MM.1S (cell line): Measurements from ENCODE around the gene ZFP2.
A peak's percentile ranks its signal among the peaks of the same experiment; 100 is the strongest.

Experiments
- DNase-seq: peaks from one replicate; pipeline ENCODE4 v3.0.0-alpha.2; 2015
- H2AFZ ChIP-seq: fragments of 300-600 bp; sonication (generic); 2 replicates; pipeline ENCODE4 v1.6.0; 2016; ENCODE audit warnings: antibody characterized with exemption, low read length
- H3F3A ChIP-seq: fragments of 300-600 bp; sonication (generic); 2 replicates; pipeline ENCODE4 v1.6.1; 2016; ENCODE audit warnings: mild to moderate bottlenecking, antibody characterized with exemption, low read length, moderate library complexity, mixed read lengths; ENCODE audit not compliant: insufficient read depth
- H3K27ac ChIP-seq: fragments of 300-600 bp; sonication (generic); 2 replicates; pipeline ENCODE4 v1.5.1; 2016; ENCODE audit warnings: mild to moderate bottlenecking, low read length
- H3K27me3 ChIP-seq: fragments of 300-600 bp; sonication (generic); replicated peaks from 2 replicates; pipeline ENCODE4 v1.6.0; 2016; ENCODE audit warnings: low read length; ENCODE audit not compliant: insufficient read depth
- H3K36me3 ChIP-seq: fragments of 300-600 bp; sonication (generic); replicated peaks from 2 replicates; pipeline ENCODE4 v1.6.1; 2016; ENCODE audit warnings: mild to moderate bottlenecking, low read length, mixed read lengths; ENCODE audit not compliant: insufficient read depth
- H3K4me1 ChIP-seq: fragments of 300-600 bp; sonication (generic); 2 replicates; pipeline ENCODE4 v1.6.1; 2016; ENCODE audit warnings: low read length, mixed read lengths
- H3K4me2 ChIP-seq: fragments of 300-600 bp; sonication (generic); 2 replicates; pipeline ENCODE4 v1.6.0; 2016; ENCODE audit warnings: low read depth, low read length
- H3K4me3 ChIP-seq: fragments of 300-600 bp; sonication (generic); 2 replicates; pipeline ENCODE4 v1.5.1; 2016; ENCODE audit warnings: low read length, mixed read lengths
- H3K79me2 ChIP-seq: fragments of 300-600 bp; sonication (generic); 2 replicates; pipeline ENCODE4 v1.6.1; 2016; ENCODE audit warnings: mixed run types, low read length, mixed read lengths
- H3K9ac ChIP-seq: fragments of 300-600 bp; sonication (generic); 2 replicates; pipeline ENCODE4 v1.6.1; 2016; ENCODE audit warnings: low read length, mixed read lengths
- H3K9me2 ChIP-seq: fragments of 300-600 bp; sonication (generic); replicated peaks from 2 replicates; pipeline ENCODE4 v1.6.1; 2016; ENCODE audit warnings: mild to moderate bottlenecking, low read length, mixed read lengths; ENCODE audit not compliant: insufficient read depth
- H3K9me3 ChIP-seq: fragments of 300-600 bp; sonication (generic); replicated peaks from 2 replicates; pipeline ENCODE4 v1.6.1; 2016; ENCODE audit warnings: mild to moderate bottlenecking, low read length, mixed read lengths; ENCODE audit not compliant: insufficient read depth
- H4K20me1 ChIP-seq: fragments of 300-600 bp; sonication (generic); 2 replicates; pipeline ENCODE4 v1.6.1; 2016; ENCODE audit warnings: mild to moderate bottlenecking, low read length, moderate library complexity, mixed read lengths; ENCODE audit not compliant: insufficient read depth
- EZH2 ChIP-seq: fragments of 300-600 bp; sonication (generic); optimal IDR thresholded peaks from 2 replicates; pipeline ENCODE3; 2017; ENCODE audit warnings: low read depth, mild to moderate bottlenecking, antibody characterized with exemption, low read length, mixed read lengths
- EZH2phosphoT487 ChIP-seq: fragments of 300-600 bp; sonication (generic); IDR thresholded peaks from 2 replicates; pipeline ENCODE4 v1.6.1; 2018; ENCODE audit warnings: antibody characterized with exemption, low read length
- TF ChIP-seq, protein P1 (sequence below): fragments of 300-600 bp; sonication (generic); IDR thresholded peaks from 2 replicates; pipeline ENCODE4 v1.5.1; 2016; ENCODE audit warnings: antibody characterized with exemption, low read length, mixed read lengths

Gene ZFP2

GRCh38 chr5:178895615-178896571 is at the start of gene ZFP2:
ZFP2 (plus strand) TSS chr5:178895913; CDS start chr5:178931314, 35,401 bp downstream.
- no peaks in the 10 kb centered on the region for H3K4me1 ChIP-seq
- no peaks in the 10 kb centered on the region for H3K79me2 ChIP-seq
- no peaks in the 10 kb centered on the region for H3K9me3 ChIP-seq
- H3K9ac ChIP-seq: no peak within 1 kb of the TSS
- H4K20me1 ChIP-seq: no peaks in the 10 kb centered on the region
- H3K4me3 ChIP-seq: peak within 1 kb of the TSS; percentile 48
- no peak within 1 kb of the TSS for H3K27ac ChIP-seq
- peaks cover 6% of the 10 kb centered on the region; the same call in 1 of the 2 replicates for H3K27me3 ChIP-seq
- no peak for TF ChIP-seq EZH2phosphoT487
- no peak for TF ChIP-seq EZH2
- TF ChIP-seq, protein P1, sequence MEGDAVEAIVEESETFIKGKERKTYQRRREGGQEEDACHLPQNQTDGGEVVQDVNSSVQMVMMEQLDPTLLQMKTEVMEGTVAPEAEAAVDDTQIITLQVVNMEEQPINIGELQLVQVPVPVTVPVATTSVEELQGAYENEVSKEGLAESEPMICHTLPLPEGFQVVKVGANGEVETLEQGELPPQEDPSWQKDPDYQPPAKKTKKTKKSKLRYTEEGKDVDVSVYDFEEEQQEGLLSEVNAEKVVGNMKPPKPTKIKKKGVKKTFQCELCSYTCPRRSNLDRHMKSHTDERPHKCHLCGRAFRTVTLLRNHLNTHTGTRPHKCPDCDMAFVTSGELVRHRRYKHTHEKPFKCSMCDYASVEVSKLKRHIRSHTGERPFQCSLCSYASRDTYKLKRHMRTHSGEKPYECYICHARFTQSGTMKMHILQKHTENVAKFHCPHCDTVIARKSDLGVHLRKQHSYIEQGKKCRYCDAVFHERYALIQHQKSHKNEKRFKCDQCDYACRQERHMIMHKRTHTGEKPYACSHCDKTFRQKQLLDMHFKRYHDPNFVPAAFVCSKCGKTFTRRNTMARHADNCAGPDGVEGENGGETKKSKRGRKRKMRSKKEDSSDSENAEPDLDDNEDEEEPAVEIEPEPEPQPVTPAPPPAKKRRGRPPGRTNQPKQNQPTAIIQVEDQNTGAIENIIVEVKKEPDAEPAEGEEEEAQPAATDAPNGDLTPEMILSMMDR: no peak
- no peaks in the 10 kb centered on the region for H3F3A ChIP-seq
- H3K36me3 ChIP-seq: no peaks in the 10 kb centered on the region
- peak within 1 kb of the TSS; percentile 21; the same call in 1 of the 2 replicates for H2AFZ ChIP-seq
- no peaks in the 10 kb centered on the region for H3K9me2 ChIP-seq
- peak within 1 kb of the TSS; percentile 52 for H3K4me2 ChIP-seq
- no peak for DNase-seq

- no peak for DNase-seq
- TF ChIP-seq, protein P1: no peak
- TF ChIP-seq EZH2 (no peak), EZH2phosphoT487 (no peak)
- Histone ChIP-seq H3F3A (no peaks in the 10 kb centered on the region), H4K20me1 (no peaks in the 10 kb centered on the region), H2AFZ (no peak overlapping the region), H3K36me3 (no peaks in the 10 kb centered on the region), H3K9me3 (no peaks in the 10 kb centered on the region), H3K4me2 (no peak overlapping the region), H3K9me2 (no peaks in the 10 kb centered on the region), H3K27ac (no peak overlapping the region), H3K27me3 (peaks cover 9% of the 10 kb centered on the region; the same call in 1 of the 2 replicates), H3K79me2 (no peaks in the 10 kb centered on the region), H3K4me3 (no peak overlapping the region), H3K4me1 (no peaks in the 10 kb centered on the region), H3K9ac (no peak overlapping the region)
These were observed 46.4 kb upstream of the ZFP2 start for GRCh38 chr5:178849316-178849715.

DNA sequence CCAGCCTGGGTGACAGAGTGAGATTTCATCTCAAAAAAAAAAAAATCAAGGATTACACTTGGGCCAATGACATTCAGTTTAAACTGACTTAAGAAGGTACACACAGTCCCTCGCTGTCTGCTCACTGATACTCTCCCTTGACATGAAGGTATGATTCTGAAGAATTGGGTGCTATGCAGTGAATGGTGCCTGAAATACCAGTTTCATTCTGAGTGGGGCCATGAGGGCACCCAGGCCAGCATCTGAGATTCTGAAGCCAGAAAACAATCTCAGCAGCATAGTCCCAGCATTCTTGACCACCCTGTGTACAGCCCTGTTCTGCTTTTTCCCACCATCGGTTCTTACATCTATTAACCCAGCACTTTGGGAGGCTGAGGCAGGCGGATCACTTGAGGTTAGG is 43.8 kb upstream of the ZFP2 start:
- no peak overlapping the region for H2AFZ ChIP-seq
- H3K27ac ChIP-seq: no peak overlapping the region
- no peaks in the 10 kb centered on the region for H4K20me1 ChIP-seq
- H3K27me3 ChIP-seq: peaks cover 7% of the 10 kb centered on the region; the same call in 1 of the 2 replicates
- no peak overlapping the region for H3K4me3 ChIP-seq
- no peaks in the 10 kb centered on the region for H3K9me3 ChIP-seq
- no peak for DNase-seq
- no peaks in the 10 kb centered on the region for H3F3A ChIP-seq
- H3K9me2 ChIP-seq: no peaks in the 10 kb centered on the region
- H3K9ac ChIP-seq: no peak overlapping the region
- no peaks in the 10 kb centered on the region for H3K4me1 ChIP-seq
- TF ChIP-seq EZH2phosphoT487: no peak
- no peak for TF ChIP-seq EZH2
- TF ChIP-seq, protein P1: no peak
- no peaks in the 10 kb centered on the region for H3K79me2 ChIP-seq
- no peaks in the 10 kb centered on the region for H3K36me3 ChIP-seq
- H3K4me2 ChIP-seq: no peak overlapping the region
